ENCODE results near the gene ZMYND8.
"Not testable (repeated sequence)": the region's sequence is repeated elsewhere in the genome, so short reads cannot be mapped to it uniquely, and the experiment has no call there.

ZMYND8 gene

DNA sequence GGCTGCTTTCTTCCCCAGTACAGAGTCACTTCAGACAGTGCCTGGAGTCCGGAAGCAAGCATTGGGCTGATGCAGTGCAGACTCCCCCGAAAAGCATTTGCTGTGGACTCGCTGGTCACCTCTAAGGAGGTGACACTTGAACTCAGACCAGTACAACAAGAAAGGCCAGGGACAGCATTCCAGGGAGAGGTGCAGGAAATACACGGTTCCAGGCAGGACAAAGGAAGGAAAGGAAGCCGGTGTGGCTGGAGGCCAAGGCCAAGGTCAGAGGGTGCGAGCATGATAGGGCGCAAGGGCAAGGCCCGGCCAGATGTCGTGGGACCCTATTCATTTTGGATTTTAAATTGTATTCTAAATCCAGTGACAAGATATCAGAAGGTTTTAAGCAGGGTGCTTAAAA is 160.9 kb downstream of the ZMYND8 start:
- ATAC-seq (ENCODE audit: low read depth): no peak
- no peaks in the 10 kb centered on the region for H3K9me3 Mint-ChIP-seq
- H3K4me3 Mint-ChIP-seq: no peak overlapping the region

DNA sequence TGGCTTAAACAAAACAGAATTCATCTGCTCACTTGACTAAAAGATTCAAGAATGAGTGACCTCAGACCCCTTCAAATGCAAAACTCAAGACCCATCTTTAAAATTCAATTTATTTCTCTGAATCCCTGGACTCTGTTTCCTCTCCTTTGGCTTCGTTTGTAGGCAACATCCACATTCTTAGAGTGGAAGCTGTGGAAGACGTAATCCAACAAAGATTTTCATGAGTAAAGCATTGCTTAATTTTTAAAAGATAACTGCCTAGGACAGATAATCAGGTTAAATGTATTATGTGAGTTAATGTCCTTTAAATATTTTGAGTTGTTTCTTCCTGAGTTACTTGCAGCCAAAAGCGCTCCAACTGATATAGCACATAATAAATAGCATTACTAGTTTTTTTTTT is 164.5 kb downstream of the ZMYND8 start:
- Mint-ChIP-seq H3K4me1 (no peaks in the 10 kb centered on the region), H3K27me3 (peaks cover 9% of the 10 kb centered on the region), H3K9me3 (no peaks in the 10 kb centered on the region), H3K4me3 (no peak overlapping the region), H3K27ac (no peak overlapping the region), H3K36me3 (peaks cover 3% of the 10 kb centered on the region)
- ATAC-seq (ENCODE audit: low read depth): no peak
- DNase-seq (ENCODE audit: low spot score in 2 of 2): no peak

More for the DNA sequence above, 160.9 kb downstream of the ZMYND8 start:
- peaks cover 1% of the 10 kb centered on the region for H3K36me3 Mint-ChIP-seq
- DNase-seq (ENCODE audit: low spot score in 2 of 2): no peak
- H3K27me3 Mint-ChIP-seq: peaks cover 3% of the 10 kb centered on the region
- H3K27ac Mint-ChIP-seq: no peak overlapping the region
- H3K4me1 Mint-ChIP-seq: no peaks in the 10 kb centered on the region

DNA sequence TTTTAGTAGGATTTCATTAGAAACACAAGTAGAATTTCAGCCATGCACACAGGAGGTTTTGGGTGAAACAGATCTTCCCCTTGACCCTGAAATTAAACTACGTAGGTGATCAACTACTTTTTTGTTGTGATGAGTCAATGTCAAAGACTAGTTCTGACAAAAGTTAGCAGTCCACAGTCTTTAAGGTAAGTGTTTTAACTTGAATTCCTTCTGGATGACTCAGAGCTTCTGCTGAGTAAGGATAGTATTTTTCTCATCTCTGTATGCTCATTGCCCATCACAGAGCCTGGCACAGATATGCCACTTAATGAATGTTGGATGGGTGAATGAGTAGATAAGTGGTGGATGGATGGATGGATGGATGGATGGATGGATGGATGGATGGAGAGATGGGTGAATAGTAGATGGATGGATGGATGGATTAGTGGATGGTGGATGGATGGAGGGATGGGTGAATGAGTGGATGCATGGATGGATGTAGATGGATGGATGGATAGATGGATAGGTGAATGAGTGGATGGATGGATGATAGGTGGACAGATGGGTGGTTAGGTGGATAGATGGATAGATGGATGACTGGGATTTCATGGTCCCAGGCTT is 165.3 kb downstream of the ZMYND8 start:
- no peak for ATAC-seq (ENCODE audit: low read depth)
- DNase-seq (ENCODE audit: low spot score in 2 of 2): no peak
- Mint-ChIP-seq H3K36me3 (peaks cover 3% of the 10 kb centered on the region), H3K4me1 (no peaks in the 10 kb centered on the region), H3K27ac (no peak overlapping the region), H3K27me3 (peaks cover 9% of the 10 kb centered on the region), H3K9me3 (no peaks in the 10 kb centered on the region), H3K4me3 (no peak overlapping the region)

DNA sequence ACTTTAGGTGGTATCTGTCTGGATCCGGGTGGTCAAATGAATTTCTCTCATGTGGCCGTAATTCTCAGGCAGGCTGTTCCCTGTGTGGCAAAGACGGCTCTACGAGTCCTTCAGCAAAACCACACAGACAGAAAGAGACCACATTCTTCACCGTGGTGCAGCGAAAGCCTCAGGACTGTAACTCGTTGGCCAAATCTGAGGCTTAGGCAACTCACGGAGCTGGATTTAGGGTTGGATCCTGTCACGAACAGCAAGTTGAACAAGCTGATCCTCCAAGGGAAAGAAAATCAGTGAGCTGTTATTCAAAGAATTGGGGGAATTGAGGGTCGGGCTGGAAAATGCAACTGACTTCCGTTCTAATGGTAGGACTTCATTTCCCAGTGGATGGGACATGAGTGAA is 167.4 kb downstream of the ZMYND8 start:
- no peak for DNase-seq (ENCODE audit: low spot score in 2 of 2)
- Mint-ChIP-seq H3K4me1 (no peaks in the 10 kb centered on the region), H3K9me3 (no peaks in the 10 kb centered on the region), H3K4me3 (no peak overlapping the region), H3K27ac (no peak overlapping the region), H3K27me3 (peaks cover 6% of the 10 kb centered on the region), H3K36me3 (peaks cover 3% of the 10 kb centered on the region)
- no peak for ATAC-seq (ENCODE audit: low read depth)

DNA sequence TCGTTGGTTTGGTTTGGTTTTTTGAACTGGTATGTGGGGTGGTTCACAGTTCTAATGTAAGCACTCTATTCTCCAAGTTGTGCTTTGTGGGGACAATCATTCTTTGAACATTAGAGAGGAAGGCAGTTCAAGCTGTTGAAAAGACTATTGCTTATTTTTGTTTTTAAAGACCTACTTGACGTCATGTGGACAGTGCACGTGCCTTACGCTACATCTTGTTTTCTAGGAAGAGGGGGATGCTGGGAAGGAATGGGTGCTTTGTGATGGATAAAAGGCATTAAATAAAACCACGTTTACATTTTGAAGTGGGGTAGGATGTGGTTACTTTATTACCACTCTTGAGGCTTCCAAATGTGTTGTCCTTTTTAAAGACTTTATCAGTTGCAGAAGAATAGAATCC is 168.0 kb downstream of the ZMYND8 start:
- no peaks in the 10 kb centered on the region for H3K4me1 Mint-ChIP-seq
- no peak for ATAC-seq (ENCODE audit: low read depth)
- no peak overlapping the region for H3K27ac Mint-ChIP-seq
- DNase-seq (ENCODE audit: low spot score in 2 of 2): no peak
- peaks cover 3% of the 10 kb centered on the region for H3K36me3 Mint-ChIP-seq
- H3K4me3 Mint-ChIP-seq: no peak overlapping the region
- peaks cover 6% of the 10 kb centered on the region for H3K27me3 Mint-ChIP-seq
- no peaks in the 10 kb centered on the region for H3K9me3 Mint-ChIP-seq

DNA sequence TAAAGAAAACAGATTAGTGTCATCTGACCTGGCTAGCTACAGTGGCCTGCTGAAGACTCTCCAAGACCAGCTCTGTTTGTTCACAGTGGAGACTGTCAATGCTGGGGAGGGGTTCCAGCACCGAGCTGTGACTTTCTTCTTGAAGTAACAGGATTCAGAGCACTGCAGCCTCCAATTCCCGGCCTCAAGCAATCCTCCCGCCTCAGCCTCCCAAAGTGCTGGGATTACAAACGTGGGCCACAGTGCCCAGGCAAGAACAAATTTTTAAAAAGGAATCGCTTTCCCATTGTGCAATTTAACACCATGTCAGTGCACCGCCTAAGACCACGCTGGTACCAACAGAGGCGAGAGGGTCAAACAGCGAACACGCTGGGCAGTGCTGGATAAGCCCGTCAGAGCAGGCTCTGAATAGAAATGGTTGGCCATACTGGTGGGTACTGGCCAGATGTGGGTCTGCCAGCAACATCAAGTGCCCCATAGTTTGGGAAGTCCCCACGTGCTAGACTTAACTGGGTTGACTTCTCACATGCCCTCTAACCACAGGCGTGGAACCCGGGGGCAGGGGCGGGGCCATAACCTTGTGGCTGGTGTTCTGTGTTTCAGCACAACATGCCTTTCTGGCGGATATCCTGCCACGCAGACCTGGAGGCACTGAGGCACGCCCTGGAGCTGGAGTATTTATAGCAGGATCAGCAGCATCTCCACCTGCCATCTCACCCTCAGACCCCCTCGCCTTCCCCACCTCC is 168.9 kb downstream of the ZMYND8 start:
- Mint-ChIP-seq H3K27me3 (peaks cover 6% of the 10 kb centered on the region), H3K4me1 (no peaks in the 10 kb centered on the region), H3K9me3 (no peaks in the 10 kb centered on the region), H3K4me3 (no peak overlapping the region), H3K36me3 (peaks cover 1% of the 10 kb centered on the region), H3K27ac (no peak overlapping the region)
- DNase-seq (ENCODE audit: low spot score in 2 of 2) (no peak), ATAC-seq (ENCODE audit: low read depth) (peak; percentile 52)

DNA sequence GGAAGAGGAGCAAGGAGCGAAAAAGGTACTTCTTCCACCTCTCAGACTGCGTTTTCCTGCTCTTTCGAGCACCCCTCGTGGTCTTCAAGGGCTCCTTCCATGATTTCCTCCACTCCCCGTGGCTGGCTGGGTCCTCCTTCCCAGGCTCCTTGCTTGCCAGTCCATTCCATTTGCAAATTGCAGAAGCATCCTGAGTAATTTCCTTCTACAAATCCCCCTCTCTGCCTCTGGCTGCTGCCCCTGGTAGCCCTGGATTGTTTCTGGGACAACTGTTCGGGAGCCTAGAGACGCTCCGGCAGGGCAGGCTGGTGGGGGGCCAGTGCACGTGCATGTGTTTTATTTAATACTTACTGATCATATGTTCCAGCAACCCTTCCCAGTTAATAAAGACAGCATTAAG is 173.1 kb downstream of the ZMYND8 start:
- DNase-seq (ENCODE audit: low spot score in 2 of 2): no peak
- no peak for ATAC-seq (ENCODE audit: low read depth)
- peaks cover under 1% of the 10 kb centered on the region for H3K36me3 Mint-ChIP-seq
- H3K27ac Mint-ChIP-seq: no peak overlapping the region
- peaks cover 2% of the 10 kb centered on the region for H3K4me1 Mint-ChIP-seq
- peaks cover 4% of the 10 kb centered on the region for H3K27me3 Mint-ChIP-seq
- H3K9me3 Mint-ChIP-seq: peaks cover 2% of the 10 kb centered on the region
- no peak overlapping the region for H3K4me3 Mint-ChIP-seq

DNA sequence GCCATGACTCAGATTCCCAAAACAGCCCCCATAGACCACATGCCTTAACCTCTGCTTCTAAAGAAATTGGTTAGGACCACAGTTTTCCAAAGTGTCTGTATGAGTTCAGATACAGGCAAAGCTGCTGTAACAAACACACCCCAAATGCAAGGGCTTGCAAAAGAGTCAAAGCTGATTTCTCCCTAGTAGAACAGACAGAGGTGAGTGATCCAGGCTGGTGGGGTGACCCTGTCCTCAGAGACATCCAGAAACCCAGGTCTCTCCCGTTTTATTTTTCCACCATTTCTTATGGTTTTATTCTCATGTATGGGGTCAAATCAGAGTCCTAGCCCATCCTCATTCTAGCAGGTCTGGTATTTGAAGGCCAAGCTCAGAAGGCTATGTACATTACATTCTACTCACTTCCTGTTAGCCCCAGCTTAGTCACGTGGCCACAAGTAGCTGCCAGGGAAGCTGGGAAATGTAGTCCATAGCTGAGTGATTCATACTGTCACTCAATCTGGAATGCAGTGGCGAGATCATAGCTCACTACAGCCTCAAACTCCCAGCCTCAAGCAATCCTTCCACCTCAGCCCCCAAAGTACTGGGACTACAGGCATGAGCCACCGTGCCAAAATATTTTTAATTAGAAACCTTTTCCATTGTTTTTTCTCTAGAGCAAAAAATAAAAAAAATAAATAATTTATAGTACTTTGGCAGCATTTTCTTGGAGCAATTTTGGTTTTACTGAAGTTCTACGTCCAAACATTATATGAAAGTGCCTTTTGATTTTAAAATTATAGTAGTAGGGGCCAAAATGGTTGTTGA is 175.2 kb downstream of the ZMYND8 start:
- Mint-ChIP-seq H3K4me1 (peaks cover 2% of the 10 kb centered on the region), H3K4me3 (no peak overlapping the region), H3K9me3 (peaks cover 2% of the 10 kb centered on the region), H3K27me3 (peaks cover 2% of the 10 kb centered on the region), H3K27ac (no peak overlapping the region), H3K36me3 (no peaks in the 10 kb centered on the region)
- DNase-seq (ENCODE audit: low spot score in 2 of 2) (no peak), ATAC-seq (ENCODE audit: low read depth) (peak; percentile 89)

DNA sequence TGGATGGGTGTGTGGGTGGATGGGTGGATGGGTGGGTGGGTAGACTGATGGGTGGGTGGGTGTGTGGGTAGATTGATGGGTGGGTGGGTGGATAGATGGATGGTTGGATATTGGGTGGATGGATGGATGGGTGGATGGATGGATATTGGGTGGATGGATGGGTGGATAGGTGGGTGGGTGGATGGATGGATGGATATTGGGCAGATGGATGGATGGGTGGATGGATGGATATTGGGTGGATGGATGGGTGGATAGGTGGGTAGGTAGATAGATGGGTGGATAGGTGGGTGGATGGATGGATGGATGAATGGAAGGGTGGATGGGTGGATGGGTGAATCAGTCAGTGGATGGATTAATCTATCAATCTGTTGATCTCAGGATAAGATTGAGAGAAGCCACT is 177.2 kb downstream of the ZMYND8 start:
- H3K36me3 Mint-ChIP-seq: no peaks in the 10 kb centered on the region
- H3K9me3 Mint-ChIP-seq: peaks cover 2% of the 10 kb centered on the region
- H3K27ac Mint-ChIP-seq: no peak overlapping the region
- H3K27me3 Mint-ChIP-seq: peaks cover 4% of the 10 kb centered on the region
- peaks cover 4% of the 10 kb centered on the region for H3K4me1 Mint-ChIP-seq
- H3K4me3 Mint-ChIP-seq: no peak overlapping the region
- no peak for DNase-seq (ENCODE audit: low spot score in 2 of 2)
- no peak for ATAC-seq (ENCODE audit: low read depth)

DNA sequence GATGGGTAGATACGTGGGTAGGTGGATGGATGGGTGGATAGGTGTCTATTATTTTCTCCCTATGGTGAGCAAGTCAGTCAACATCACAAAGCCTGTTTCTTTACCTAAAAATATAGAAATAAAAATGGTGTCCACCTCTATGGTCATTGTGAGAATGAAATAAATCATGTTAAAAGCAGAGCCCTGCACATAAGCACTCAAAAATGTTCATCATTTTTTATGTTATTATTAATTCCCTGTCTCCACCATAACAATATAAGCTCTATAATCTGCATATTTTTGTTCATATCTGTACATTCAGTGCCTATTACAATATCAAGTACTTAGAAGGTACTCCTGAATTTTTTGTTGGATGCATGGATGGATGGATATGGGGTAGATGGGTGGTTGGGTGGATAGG is 177.6 kb downstream of the ZMYND8 start:
- DNase-seq (ENCODE audit: low spot score in 2 of 2) (no peak), ATAC-seq (ENCODE audit: low read depth) (no peak)
- Mint-ChIP-seq H3K27ac (no peak overlapping the region), H3K27me3 (peaks cover 4% of the 10 kb centered on the region), H3K4me1 (peaks cover 4% of the 10 kb centered on the region), H3K36me3 (no peaks in the 10 kb centered on the region), H3K9me3 (peaks cover 2% of the 10 kb centered on the region), H3K4me3 (no peak overlapping the region)

DNA sequence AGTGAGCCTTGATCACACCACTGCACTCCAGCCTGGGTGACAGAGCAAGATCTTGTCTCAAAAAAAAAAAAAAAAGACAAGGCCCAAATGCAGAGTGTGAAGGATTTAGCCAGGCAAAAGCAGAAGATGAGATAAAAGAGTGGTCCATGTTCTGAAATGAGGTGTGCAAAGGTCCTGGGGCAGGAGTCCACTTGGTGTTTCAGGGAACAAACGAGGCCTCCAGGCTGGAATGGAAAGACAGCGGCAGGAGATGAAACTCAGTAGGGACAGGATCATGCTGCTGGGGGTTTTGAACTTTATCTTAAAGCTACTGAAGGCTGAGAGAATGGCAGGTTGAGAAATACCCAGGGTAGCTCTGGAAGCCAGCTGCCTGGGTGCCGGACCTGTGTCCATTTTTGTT is 178.2 kb downstream of the ZMYND8 start:
- Mint-ChIP-seq H3K27me3 (peaks cover 4% of the 10 kb centered on the region), H3K9me3 (peaks cover 2% of the 10 kb centered on the region), H3K36me3 (no peaks in the 10 kb centered on the region), H3K4me3 (no peak overlapping the region), H3K4me1 (peaks cover 4% of the 10 kb centered on the region), H3K27ac (no peak overlapping the region)
- DNase-seq (ENCODE audit: low spot score in 2 of 2) (no peak), ATAC-seq (ENCODE audit: low read depth) (no peak)

DNA sequence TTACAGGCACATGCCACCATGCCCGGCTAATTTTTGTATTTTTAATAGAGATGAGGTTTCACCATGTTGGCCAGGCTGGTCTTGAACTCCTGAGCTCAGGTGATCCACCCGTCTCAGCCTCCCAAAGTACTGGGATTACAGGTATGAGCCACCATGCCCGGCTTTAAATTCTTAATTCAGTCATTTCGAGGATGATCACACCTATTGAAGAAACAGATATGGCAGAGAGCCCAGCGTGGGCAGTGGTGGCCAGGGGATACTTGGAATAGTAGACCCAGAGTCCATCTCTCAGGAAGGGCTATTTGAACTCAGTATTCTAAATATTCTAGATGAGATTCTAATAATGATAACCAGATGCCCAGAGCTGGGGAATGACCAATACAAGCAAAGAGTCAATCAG is 180.3 kb downstream of the ZMYND8 start:
- not testable (repeated sequence) for H3K4me1 Mint-ChIP-seq, H3K27me3 Mint-ChIP-seq

DNA sequence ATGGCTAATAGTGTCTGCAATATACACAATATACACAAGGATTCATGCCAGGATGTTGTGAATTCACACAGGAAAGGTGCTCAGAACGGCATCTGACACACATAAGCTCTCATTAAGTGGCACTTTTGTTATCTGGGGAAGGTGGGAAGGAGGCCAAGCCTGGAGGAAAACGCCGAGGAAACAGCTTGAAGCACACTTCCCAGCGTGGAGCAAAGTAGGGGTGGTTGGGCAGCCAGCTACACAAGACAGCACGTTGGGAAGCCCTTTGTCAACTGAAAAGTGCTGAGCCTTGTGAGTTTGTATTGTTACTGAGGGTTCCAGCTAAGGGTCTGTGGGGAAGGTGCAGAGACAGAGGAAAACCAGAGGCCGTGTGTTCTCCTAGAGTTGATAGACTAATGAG is 181.0 kb downstream of the ZMYND8 start:
- Mint-ChIP-seq H3K36me3 (no peaks in the 10 kb centered on the region), H3K27ac (no peak overlapping the region), H3K9me3 (peaks cover 2% of the 10 kb centered on the region), H3K27me3 (peaks cover 4% of the 10 kb centered on the region), H3K4me3 (no peak overlapping the region), H3K4me1 (peaks cover 2% of the 10 kb centered on the region)
- no peak for ATAC-seq (ENCODE audit: low read depth)
- DNase-seq (ENCODE audit: low spot score in 2 of 2): no peak

More for the DNA sequence above, 180.3 kb downstream of the ZMYND8 start:
- H3K4me3 Mint-ChIP-seq; H3K27ac Mint-ChIP-seq; H3K9me3 Mint-ChIP-seq; H3K36me3 Mint-ChIP-seq; DNase-seq (ENCODE audit: low spot score in 2 of 2); ATAC-seq (ENCODE audit: low read depth): not testable (repeated sequence)

DNA sequence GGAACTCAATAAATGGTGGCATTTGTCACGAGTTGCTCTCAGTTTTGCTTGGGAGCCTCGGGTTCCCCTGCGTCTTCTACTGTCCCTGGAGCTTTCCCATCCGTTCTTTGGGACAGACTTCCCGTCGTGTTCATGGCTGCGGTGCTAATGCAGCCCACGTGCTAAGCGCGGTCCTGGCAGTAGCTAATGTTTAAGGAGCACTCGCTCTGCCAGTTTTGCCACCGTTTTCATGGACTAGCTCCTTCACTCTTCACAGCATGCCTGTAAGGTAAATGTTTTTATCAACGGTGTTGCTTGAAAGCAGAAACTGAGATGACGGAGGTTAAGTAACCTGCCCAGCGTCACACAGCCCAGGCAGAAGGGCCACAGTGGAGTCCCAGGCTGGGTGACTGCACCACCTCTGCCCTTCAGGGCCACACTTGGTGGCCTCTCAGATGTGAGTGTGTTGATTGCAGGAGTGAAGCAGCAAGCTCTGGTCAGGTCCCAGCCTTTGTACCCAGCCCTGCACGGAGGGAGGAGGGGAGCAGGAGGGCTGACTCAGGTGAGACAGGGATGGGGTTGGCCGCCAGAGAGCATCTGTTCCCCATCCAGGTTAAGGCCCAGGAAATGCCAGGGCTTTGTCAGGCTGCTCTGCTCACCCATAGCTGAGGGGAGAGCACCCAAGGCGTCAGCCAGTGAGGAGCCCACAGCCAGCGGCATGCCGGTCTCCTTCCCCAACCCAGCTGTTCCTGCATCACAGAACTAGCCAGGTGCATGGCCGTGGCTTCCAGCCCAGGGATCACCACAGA is 181.8 kb downstream of the ZMYND8 start:
- Mint-ChIP-seq H3K27me3 (peaks cover 4% of the 10 kb centered on the region), H3K9me3 (peaks cover 2% of the 10 kb centered on the region), H3K27ac (no peak overlapping the region), H3K4me1 (peaks cover 2% of the 10 kb centered on the region), H3K36me3 (no peaks in the 10 kb centered on the region), H3K4me3 (no peak overlapping the region)
- ATAC-seq (ENCODE audit: low read depth) (no peak), DNase-seq (ENCODE audit: low spot score in 2 of 2) (no peak)
